ENCODE results near the gene C12orf76.
"Not testable (repeated sequence)": the region's sequence is repeated elsewhere in the genome, so short reads cannot be mapped to it uniquely, and the experiment has no call there.

The C12orf76 gene

DNA sequence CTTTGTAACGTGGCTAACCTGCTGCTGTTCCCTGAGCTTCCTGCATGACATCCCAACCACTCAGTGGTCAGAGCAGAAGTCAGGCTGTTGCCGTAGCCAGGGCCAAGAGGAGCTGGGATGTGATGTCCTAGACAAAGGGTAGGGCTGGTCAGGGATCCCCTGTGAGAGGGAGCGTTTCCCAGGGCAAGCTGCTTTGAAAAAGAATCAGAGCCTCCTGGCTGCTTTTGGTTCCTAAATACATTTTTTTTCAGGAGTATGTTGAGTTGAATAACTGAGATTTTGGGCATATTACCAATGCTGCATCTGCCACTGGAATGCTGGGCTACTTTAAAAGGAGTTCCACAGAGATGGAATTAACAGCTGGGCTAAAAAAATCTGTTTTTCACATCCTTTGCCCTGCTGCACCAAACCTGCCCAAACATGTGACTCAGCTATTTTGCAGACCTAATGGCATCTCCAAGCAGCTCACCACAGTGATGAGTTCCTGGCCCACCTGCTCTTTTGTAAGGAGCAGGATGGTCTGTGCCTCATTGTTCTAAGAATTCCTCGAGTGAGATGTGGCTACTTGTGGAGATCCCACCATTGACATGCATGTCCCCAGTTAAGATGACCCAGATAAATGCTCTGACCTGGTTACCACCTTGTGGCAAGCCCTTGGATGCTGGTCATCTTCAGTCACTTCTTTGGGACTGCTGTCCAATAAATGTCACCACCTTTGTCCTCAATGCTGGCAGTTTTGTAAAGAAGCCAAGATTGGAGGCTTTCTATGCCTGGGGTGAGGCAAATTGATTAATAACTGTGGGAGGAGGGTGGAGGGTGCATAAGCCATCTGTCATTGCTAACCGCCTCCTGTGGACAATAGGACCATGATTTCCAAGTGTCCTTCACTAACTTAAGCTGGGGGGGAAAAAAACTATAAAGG lies 25.0 kb downstream of the C12orf76 start:
- DNase-seq (ENCODE audit: low spot score), result no peak

DNA sequence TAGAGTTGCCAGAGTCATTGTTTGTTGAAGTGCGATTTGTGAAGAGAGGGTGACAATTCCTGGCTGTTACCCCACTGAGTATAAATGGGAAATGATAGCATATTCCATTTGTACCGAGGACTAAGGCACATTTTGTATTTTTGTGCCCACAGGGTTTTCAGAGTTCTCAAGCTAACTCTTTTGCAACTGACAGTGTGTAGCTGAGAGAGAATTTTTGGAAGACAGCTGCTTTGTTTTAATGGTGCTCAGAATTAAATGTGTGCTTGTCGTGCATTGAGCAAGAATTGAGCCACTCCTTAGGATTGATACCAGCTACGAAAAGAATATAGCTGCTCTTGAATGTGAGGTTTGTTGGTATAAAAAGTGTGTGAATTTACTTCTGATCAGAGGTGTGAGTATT lies 27.4 kb downstream of the C12orf76 start:
- DNase-seq (ENCODE audit: low spot score), result no peak

DNA sequence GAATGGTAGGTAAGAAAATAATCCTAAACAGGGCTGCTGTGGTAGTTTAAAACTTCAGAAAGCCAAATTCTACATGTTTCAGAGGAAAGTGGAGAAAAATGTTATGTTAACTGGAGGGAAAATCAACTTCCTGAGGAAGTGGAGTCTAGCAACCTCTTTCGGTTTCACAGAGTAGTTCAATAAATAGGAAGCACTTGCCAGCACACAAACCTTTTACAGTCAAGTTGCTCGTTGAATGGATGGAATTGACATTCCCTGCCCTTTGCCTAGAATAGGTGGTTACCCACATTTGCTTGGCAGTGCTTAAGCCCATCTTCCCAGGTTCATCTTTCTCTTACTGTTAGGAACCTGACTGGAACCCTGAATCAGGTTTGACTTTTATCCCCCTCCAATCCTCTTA lies 33.2 kb downstream of the C12orf76 start:
- DNase-seq (ENCODE audit: low spot score), result no peak

DNA sequence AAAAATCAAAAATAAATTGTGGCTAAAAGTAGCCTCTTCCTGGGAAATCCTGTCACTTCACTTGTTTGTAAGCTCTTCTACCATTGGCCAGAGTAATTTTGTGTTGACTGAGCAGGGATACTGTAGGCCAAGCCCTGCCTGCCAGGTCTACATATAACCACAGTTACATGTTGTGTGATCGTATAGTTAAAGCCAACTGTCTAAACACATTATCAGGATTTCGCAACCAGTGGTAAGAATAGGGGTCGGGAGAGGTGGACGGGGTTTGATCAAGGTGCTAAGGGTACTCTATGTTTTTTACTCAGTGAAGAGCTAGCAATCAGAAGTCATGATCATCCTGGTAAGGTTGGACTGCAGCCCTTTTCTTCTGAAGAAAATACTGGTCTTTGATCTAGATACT lies 35.7 kb downstream of the C12orf76 start:
- no peak for DNase-seq (ENCODE audit: low spot score)

DNA sequence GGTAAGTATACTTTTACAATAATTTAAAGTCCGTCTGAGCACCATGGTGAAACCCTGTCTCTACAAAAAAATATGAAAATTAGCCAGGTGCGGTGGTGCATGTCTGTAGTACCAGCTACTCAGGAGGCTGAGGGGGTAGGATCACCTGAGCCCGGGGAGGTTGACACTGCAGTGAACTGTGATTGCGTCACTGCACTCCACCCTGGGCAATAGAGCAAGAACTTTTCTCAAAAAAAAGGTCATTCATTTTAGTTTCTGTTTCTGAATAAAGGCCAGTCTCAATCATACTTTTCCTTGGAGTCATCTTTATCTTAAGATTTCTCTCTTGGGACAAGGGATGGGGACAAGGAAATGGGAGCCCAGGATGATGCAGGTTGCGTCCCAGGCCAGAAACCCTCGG lies 36.2 kb downstream of the C12orf76 start:
- DNase-seq (ENCODE audit: low spot score), result no peak

DNA sequence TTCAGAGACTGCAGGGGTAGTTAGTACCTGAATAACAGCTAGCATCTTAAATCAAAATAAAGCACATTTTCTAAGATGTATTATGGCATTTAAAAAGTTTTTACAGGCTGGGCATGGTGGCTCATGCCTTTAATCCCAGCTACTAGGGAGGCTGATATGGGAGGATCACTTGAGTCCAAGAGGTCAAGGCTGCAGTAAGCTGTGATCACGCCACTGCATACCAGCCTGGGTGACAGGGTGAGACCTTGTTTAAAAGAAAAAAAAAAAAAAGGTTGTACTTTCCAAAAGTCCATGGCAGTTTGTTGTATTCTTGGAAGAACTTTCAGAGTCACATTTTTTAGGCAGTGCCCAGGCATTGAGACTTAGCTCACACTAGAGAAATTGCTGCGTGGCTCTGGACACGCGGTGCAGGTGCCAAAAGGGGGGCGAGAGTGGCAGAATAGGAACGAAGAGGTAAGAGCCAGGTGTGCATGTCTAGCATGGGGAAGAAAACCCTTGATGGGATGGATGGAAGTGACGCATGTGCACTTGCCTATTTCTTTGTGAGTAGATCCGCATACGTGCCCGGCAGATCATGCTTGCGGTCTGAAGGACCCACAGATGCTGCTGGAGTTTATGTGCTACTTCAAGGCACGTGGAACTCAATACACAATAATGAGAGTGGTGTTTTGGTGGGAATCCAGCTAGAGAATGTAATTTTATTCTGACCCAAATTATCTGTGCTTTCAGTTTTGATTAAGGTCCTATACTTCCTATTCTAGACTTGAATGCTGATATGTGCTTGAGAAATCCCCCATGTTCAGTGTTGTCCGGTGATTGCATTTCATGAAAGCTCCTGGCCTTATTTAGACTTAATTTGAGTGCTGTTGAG lies 37.2 kb downstream of the C12orf76 start:
- DNase-seq (ENCODE audit: low spot score), result no peak

DNA sequence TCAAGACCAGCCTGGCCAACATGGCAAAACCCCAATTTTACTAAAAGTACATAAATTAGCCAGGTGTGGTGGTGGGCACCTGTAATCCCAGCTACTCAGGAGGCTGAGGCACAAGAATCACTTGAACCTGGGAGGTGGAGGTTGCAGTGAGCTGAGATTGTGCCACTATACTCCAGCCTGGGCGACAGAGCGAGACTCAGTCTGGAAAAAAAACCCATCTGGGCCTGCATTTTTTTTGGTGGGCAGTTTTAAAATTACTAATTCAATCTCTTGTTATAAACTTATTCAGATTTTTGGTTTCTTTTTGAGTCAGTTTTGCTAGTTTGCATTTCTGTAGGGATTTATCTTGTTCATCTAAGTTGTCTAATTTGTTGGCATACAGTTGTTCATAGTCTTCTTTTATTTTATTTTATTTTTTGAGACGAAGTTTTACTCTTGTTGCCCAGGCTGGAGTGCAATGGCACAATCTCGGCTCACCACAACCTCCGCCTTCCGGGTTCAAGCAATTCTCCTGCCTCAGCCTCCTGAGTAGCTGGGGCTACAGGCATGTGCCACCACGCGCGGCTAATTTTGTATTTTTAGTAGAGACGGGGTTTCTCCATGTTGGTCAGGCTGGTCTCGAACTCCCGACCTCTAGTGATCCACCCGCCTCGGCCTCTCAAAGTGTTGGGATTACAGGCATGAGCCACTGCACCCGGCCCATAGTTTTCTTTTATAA lies 39.5 kb downstream of the C12orf76 start:
- DNase-seq (ENCODE audit: low spot score), result not testable (repeated sequence)

DNA sequence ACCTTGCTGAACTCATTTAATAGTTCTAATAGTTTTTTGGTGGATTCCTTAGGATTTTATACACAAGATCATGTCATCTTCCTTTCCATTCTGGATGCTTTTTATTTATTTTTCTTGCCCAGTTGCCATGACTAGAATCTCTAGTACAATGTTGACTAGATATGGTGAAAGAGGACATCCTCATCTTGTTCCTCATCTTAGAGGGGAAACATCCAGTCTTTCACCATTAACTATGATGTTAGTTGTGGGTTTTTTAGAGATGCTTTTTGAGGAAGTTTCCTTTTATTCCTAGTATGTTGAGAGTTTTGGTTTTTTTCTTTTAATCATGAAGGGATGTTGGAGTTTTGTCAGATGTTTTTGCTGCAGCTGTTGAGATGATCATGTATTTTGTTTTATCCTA lies 40.4 kb downstream of the C12orf76 start:
- no peak for DNase-seq (ENCODE audit: low spot score)

DNA sequence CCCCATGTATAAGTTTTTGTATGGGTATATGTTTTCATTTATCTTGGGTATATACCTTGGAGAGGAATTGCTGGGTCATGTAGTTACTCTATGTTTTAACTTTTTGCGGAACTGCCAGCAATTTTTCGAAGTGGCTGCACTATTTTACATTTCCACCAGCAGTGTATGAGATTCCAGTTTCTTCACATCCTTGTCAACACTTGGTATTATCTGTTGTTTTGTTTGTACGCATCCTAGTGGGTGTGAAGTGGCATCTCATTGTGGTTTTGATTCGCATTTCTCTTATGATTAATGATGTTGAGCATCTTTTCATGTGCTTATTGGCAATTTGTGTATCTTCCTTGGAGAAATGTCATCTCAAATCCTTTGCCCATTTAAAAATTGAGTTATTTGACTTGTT lies 42.2 kb downstream of the C12orf76 start:
- DNase-seq (ENCODE audit: low spot score), result no peak

DNA sequence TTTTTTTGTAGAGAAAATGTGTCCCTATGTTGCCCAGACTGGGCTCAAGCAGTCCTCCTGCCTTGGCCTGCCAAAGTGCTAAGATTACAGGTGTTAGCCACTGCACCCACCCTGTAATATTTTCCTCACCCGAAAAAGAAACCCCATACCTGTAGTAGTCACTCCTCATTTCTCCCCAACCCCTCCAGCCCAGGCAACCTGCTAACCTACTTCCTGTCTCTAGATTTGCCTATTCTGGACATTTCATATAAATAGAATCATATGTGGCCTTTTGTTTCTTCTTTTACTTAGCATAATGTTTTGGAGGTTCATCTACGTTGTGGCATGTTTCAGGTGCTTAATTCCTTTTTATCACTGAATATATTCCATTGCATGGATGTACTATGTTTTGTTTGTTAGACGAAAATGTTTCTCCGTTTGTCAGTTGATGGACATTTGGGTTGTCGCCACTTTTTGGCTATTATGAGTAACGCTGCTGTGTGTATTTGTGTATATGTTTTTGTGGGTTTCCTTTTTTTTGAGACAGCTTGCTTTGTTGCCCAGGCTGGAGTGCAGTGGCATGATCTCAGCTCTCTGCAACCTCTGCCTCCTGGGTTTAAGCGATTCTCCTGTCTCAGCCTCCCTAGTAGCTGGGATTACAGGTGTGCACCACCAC lies 42.9 kb downstream of the C12orf76 start:
- no peak for DNase-seq (ENCODE audit: low spot score)

DNA sequence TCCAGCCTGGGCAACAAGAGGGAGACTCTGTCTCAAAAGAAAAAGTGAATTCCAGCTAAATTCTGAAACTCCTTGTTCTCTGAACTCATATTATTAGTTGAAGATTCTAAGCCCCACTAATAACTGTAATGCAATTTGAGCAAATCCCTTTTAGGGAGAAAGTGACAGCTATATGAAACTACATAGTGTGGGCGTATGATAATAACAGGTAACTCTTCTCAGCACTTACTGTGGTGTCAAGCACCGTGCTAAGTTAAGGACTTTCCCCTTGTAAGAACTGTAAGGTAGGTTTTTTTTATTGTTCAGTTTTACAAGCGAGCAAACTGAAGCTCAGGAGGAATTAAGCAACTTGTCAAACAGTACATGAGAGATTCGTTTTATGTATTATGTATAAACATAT lies 43.7 kb downstream of the C12orf76 start:
- DNase-seq (ENCODE audit: low spot score), result no peak

DNA sequence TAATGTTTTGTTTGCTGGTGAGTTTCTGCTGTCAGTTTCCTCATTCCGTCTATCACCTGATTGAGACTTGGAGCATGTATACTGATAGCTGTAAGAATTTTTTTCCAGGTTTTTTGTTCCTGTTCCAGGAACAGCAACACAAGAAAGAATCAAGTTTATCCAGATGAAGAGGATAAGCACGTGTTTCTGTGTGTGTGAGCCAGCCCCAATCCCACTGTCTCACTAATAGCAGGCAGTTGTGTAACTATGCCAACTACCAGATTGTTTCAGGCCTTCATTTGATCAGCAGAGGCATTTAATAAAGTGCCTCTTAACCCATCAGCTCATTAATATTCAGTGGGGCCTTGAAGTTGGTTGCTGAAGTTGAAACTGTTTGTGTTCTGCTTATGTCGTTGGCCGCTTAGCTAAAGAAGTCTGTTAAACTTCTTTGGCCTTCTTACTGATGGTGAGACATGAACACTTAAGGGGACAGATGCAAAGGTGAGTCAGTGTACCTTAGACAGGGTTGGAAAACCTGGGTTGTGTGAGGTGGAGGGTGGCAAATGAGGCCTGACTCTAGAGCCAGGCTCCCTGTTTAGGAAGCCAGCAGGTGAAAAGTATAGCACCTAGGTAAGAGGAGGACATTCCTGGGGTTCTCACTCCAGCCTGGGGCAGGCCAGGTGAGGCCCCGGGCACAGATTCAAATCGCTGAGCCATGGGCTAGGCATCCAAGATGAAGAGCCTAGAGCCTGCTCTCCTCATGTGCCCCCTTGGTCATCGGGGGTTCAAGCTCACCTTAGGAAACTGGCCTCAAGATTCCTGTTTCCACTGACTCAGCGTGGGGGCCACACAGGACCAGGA lies 45.4 kb downstream of the C12orf76 start:
- no peak for DNase-seq (ENCODE audit: low spot score)

DNA sequence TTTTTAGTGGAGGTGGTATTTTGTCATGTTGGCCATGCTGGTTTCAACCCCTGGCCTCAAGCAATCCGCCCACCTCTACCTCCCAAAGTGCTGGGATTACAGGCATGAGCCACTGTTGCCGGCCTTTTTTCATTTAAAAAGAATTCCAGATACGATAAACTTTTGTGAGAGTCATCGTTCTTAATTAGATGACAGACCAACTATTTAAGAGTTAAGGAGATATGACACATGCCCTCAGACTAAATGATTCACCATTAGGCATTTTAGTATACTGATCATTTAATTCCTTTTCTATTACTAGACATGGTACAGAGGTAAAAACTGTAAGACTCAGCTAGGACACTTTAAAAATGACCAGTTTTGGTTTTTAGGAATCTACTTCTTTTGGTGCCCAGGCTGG lies 46.7 kb downstream of the C12orf76 start:
- no peak for DNase-seq (ENCODE audit: low spot score)

DNA sequence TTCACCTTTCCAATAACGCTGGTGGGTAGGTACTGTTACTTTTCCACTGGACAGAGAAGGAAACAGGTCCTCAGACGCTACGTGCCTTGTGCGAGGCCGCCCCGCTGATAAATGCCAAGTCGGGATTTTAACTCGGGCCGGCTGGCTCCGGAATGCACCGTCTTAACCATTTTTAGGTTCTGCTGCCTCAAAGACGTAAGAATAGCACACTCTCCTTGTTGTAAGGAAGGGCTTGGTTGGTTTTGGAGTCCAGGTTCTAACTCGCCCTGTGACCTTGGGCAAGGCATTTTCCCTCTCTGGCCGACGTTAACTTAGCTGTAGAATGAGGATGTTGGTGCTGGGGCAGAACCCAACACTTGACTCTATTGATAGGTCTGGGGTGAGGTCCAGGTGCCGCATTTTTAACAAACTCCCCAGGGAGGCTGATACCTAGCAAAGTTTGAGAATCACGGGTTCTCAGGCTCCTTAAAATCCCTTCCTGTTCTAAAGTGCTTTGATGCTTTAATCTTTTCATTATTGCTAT lies 48.3 kb downstream of the C12orf76 start:
- no peak for DNase-seq (ENCODE audit: low spot score)

DNA sequence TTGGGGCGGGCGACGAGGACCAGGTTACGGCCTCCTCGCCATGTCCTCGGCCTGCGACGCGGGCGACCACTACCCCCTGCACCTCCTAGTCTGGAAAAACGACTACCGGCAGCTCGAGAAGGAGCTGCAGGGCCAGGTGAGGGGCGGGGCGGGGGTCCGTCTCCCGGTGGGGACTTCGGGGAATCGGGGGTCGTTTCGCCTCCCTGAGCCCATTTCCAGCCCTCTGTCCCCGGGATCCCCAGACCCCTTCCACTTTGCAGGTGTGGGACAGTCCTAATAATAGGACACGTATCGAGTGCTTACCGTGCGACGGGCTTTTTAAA lies 48.7 kb downstream of the C12orf76 start:
- DNase-seq (ENCODE audit: low spot score), result no peak

DNA sequence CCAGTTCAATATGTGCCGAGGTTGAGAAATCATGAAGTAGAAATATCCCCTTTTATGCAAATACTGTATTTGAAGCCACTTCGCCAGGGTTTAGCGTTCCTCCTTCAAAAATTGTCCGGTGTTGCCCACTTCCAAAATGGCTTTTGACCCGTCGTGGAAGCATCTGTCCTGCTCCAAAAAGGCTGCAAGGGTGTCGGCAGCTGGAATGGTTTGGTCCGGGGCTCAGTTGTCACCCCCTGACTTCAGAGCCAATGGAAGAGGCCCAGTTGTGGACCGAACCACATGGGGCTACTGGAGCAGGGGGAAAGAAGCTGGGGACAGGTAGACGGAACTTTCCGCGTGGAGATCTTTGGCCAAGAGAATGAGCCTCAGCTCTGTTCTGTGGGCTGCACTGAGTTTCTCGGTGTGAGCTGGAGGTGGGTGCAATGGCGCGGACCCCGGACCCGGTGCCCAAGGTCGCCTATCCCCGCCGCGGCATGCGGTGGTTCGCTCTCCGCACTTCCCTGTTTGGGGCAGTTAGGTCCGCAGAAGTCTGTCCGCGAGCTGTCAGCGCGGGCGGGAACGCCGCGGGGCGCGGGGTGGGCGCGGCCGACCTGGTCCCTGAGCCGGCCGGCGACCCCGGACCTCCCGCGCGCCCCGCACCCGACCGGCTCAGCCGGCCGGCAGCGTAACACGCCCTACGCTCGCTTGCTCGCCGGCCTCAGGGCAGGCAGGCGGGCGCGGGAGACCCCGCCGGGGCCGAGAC lies 49.2 kb downstream of the C12orf76 start, which contains the start of gene ANKRD13A:
Gene ANKRD13A (plus strand): TSS at position 527 of the 745 bp plus-strand sequence. CDS start 259 bp downstream, outside the sequence.
- peak; percentile 94 for DNase-seq (ENCODE audit: low spot score)

DNA sequence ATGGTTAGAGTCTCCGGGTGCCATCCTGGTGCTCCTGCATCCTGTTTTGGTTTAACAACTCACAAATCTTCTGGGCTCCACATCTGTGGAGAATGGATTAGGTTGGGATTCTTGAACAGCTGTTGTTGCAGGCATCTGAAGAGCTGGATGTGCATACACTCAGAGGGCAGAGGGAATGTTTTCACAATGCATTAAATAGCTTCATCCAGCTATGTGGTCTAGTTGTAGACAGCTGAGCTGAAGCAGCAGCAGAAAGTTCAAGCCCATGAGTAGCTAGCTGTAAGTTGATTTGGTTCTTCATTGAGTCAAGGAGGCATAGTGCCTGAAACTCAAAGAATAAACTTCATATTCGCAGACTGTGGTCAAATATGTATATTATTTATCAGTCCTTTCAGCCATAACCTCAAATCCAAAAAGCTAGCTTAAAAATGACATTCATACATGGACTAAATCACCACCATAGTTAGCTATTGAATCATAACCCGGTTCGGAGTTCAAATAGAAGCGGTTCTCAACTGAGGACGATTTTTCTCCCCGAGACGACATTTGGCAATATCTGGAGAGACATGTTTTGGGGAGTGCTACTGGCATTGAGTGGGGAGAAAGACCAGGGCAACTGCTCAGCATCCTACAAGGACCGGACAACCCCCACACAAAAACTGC lies 50.0 kb downstream of the C12orf76 start:
- DNase-seq (ENCODE audit: low spot score), result no peak

DNA sequence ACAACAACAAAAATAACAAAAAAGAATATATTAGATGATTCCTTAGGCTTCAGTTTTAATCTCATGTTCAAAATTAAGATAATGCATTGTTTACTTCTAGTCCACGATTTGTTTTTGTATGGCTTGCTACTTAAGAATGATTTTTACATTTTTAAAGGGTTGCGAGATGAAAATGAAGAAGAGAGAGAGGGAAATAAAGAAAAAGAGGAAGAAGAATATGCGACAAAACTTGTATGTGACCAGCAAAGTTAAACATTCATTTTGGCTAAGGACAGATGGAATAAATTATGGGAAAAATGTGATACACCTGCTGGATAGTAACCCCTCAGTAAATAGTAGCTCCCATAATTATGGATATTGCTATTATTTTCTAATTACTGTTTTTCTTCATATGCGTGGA lies 50.9 kb downstream of the C12orf76 start:
- DNase-seq (ENCODE audit: low spot score), result no peak

DNA sequence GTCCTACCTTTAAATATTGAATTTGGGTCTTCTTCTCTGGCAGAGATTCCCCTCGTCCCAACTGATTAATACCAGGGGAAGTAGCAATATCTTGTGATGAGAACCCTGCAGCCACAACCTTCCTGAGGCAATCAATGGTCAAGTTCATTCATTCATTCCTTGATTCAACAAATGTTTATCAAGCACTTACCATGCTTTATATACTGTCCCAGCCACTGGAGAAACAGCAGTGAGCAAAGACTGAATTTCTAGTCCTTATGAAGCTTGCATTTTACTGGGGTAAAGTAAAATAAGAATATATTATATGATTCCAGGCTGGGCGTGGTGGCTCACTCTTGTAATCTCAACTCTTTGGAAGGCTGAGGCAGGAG lies 51.9 kb downstream of the C12orf76 start:
- DNase-seq (ENCODE audit: low spot score), result no peak

All from globus pallidus (tissue), 1 donor.